Measurements from ENCODE around the gene CDCA4. TPM values are rescaled to one million over a fixed set of nuclear protein-coding genes. Genes with fewer than 3 reads are reported as not detected.
A peak's percentile ranks its signal among the peaks of the same experiment; 100 is the strongest.

Gene CDCA4
- total RNA-seq, result 36.7 and 47.7 TPM in 2 replicates
- polyA plus RNA-seq, result 34.5 and 46.0 TPM in 2 replicates

DNA sequence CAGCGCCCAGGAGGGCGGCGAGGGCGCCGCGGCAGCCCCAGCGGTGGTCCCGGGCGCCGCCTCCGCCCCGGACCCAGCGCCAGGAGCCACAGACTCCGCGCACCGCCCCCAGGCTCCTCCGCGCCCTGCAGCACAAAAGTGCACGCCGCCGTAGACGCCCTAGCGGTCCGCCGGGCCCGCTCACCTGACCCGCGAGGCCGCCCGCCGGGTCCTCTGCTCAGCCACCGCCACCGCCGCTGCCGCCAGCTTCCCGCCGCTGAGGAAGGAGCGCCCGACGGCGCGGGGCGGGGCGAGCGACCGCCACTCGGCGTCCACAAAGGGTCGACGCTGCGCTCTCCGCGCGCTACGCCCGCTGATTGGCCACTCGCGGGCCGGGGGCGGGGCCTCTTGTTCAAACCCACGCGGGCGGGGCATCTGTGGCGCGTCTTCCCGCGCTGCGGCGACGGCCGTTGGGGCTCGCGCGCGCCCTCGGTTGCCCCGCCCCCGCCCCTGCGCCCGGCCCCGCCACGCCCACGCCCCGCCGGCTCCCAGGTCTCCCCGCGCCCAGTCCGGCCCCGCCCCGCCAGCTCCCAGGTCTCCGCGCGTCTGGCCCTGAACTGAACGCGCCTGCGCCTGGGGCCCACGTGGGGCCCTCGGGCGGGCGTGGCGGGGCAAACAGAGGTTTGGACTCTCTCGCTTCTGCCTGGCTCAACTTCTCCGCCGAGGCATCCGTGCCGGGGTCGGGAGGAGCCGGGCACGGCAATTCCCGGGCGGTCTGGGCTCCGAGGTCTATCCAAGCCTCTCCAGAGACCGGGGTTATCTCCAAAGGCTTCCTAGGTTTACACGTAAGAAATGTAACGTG is at the start of gene CDCA4:
TSS of gene CDCA4 (minus strand) at position 269 of the 841 bp plus-strand sequence. CDS start 9,154 bp downstream, outside the sequence.
- H3K9me3 ChIP-seq (ENCODE audit: low read depth), result no peaks in the 10 kb centered on the region
- peak; percentile 98 to 99 for DNase-seq (ENCODE audit: low read depth in 1 of 2, low spot score in 1 of 2)
- peak within 1 kb of the TSS; percentile 86 for H3K4me3 ChIP-seq
- peaks cover 18% of the 10 kb centered on the region for H3K4me1 ChIP-seq (ENCODE audit: low read depth)
- no peaks in the 10 kb centered on the region for H3K27me3 ChIP-seq
- peak within 1 kb of the TSS; percentile 96 for H3K27ac ChIP-seq
- no peaks in the 10 kb centered on the region for H3K36me3 ChIP-seq
- TF ChIP-seq, protein P1, sequence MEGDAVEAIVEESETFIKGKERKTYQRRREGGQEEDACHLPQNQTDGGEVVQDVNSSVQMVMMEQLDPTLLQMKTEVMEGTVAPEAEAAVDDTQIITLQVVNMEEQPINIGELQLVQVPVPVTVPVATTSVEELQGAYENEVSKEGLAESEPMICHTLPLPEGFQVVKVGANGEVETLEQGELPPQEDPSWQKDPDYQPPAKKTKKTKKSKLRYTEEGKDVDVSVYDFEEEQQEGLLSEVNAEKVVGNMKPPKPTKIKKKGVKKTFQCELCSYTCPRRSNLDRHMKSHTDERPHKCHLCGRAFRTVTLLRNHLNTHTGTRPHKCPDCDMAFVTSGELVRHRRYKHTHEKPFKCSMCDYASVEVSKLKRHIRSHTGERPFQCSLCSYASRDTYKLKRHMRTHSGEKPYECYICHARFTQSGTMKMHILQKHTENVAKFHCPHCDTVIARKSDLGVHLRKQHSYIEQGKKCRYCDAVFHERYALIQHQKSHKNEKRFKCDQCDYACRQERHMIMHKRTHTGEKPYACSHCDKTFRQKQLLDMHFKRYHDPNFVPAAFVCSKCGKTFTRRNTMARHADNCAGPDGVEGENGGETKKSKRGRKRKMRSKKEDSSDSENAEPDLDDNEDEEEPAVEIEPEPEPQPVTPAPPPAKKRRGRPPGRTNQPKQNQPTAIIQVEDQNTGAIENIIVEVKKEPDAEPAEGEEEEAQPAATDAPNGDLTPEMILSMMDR (IDR thresholded peaks at IDR 0.05; ENCODE audit: low read depth, low read length), result no peak

DNA sequence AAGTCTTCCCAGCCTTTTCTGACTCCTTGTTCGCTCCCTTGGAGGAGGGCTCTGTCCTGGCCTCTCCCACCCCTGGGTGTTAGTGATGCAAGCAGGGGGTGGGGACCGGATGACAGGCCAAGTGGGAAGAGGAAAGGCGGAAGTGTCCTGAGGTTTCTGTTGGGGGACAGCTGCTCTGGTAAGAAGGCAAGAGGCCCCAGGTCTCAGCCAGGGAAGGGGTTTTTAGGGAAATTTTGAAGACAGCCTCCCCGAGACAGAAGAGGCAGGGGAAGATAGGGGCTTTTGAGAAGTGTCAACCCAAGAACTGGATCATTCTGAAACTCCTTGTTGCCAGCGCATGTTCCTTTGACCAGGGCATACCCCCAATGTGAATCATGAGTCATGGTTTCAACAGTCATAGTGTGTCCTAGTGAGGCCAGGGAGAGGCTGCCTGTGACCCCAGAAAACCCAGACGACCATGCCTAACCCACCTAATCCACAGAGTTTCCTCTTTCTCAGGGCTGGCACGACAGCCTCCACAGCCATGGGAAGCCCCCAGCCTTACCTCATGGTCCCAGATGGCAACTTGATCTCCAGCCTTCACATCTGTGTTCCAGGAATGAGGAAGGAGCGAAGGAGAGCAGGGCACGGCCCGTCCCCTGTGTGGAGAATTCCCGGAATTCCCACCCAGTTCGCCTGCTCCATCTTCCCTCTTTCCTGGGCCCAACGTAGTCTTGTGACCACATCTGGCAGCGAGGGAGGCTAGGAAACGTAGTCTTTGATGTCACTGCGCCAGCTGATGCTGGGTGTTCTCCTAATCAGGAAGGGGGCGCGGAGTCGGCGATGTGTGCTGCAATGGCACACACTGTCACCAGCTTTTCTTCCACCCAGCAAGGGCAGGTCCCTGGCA is 49.2 kb upstream of the CDCA4 start:
- H3K36me3 ChIP-seq, result no peaks in the 10 kb centered on the region
- no peak overlapping the region for H3K27ac ChIP-seq
- no peaks in the 10 kb centered on the region for H3K27me3 ChIP-seq
- no peaks in the 10 kb centered on the region for H3K9me3 ChIP-seq (ENCODE audit: low read depth)
- peak in 1 of 2 donors; percentile 53 for DNase-seq (ENCODE audit: low read depth in 1 of 2, low spot score in 1 of 2)
- TF ChIP-seq, protein P1 (IDR thresholded peaks at IDR 0.05; ENCODE audit: low read depth, low read length), result no peak
- peaks cover 6% of the 10 kb centered on the region for H3K4me1 ChIP-seq (ENCODE audit: low read depth)
- no peak overlapping the region for H3K4me3 ChIP-seq

DNA sequence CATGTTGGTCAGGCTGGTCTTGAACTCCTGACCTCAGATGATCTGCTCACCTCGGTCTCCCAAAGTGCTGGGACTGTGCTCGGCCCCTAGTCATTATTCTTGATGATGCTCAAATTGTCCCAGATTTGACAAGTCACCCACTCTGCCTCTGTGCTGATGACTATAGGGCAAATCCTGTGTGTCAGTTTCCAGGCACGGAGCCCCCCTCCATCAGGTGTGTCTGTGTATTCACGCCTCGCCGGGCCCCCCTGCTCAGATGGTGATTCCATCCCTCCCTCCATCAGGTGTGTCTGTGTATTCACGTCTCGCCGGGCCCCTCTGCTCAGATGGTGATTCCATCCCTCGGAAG is 48.6 kb upstream of the CDCA4 start:
- Histone ChIP-seq H3K4me1 (ENCODE audit: low read depth) (peaks cover 12% of the 10 kb centered on the region), H3K4me3 (no peak overlapping the region), H3K36me3 (no peaks in the 10 kb centered on the region), H3K9me3 (ENCODE audit: low read depth) (no peaks in the 10 kb centered on the region), H3K27ac (no peak overlapping the region), H3K27me3 (no peaks in the 10 kb centered on the region)
- TF ChIP-seq, protein P1 (IDR thresholded peaks at IDR 0.05; ENCODE audit: low read depth, low read length), result no peak
- no peak for DNase-seq (ENCODE audit: low read depth in 1 of 2, low spot score in 1 of 2)

GRCh38 chr14:105068818-105069217 is 47.9 kb upstream of the CDCA4 start:
- Histone ChIP-seq H3K27me3 (no peaks in the 10 kb centered on the region), H3K4me3 (no peak overlapping the region), H3K27ac (no peak overlapping the region), H3K9me3 (ENCODE audit: low read depth) (no peaks in the 10 kb centered on the region), H3K4me1 (ENCODE audit: low read depth) (peaks cover 13% of the 10 kb centered on the region), H3K36me3 (no peaks in the 10 kb centered on the region)
- no peak for DNase-seq (ENCODE audit: low read depth in 1 of 2, low spot score in 1 of 2)
- TF ChIP-seq, protein P1 (IDR thresholded peaks at IDR 0.05; ENCODE audit: low read depth, low read length), result no peak

- Histone ChIP-seq H3K9me3 (ENCODE audit: low read depth) (no peaks in the 10 kb centered on the region), H3K4me1 (ENCODE audit: low read depth) (peaks cover 13% of the 10 kb centered on the region), H3K27me3 (no peaks in the 10 kb centered on the region), H3K36me3 (no peaks in the 10 kb centered on the region), H3K4me3 (no peak overlapping the region), H3K27ac (no peak overlapping the region)
- TF ChIP-seq, protein P1 (IDR thresholded peaks at IDR 0.05; ENCODE audit: low read depth, low read length), result no peak
- no peak for DNase-seq (ENCODE audit: low read depth in 1 of 2, low spot score in 1 of 2)
Measured at GRCh38 chr14:105067969-105068301, 47.1 kb upstream of the CDCA4 start.

All from cardiac muscle cell (in vitro differentiated cells and primary cell).